ENCODE data around the gene KCNG2. TPM values are rescaled to one million over a fixed set of nuclear protein-coding genes. Genes with fewer than 3 reads are reported as not detected.

The KCNG2 gene
- total RNA-seq, 1 experiment from 2014 or later, result not detected

GRCh38 chr18:79755496-79756142 is 42.1 kb upstream of the KCNG2 start (continued):
- TF ChIP-seq SIN3A (IDR thresholded peaks at IDR 0.05; ENCODE audit: low read depth), result no peak

GRCh38 chr18:79756143-79756500 is 41.6 kb upstream of the KCNG2 start:
- no peak overlapping the region for H3K4me2 ChIP-seq (ENCODE audit: low read length)

More at GRCh38 chr18:79756143-79756500, 41.6 kb upstream of the KCNG2 start:
- RAD21 ChIA-PET (ENCODE audit: low non-redundant PET in 1 of 2, low total read pairs in 2 of 2, uncharacterized antibody in 2 of 2, unreplicated experiment in 2 of 2), result no interaction called here
- Histone ChIP-seq H4K20me1 (ENCODE audit: insufficient read depth) (no peaks in the 10 kb centered on the region), H3K36me3 (ENCODE audit: control insufficient read depth in 1 of 2, insufficient read depth in 2 of 2, low read length in 2 of 2) (peaks cover 6 to 14% of the 10 kb centered on the region in 2 experiments; a peak in 2 of 4 replicates), H3K4me1 (ENCODE audit: control insufficient read depth in 1 of 2, insufficient read depth in 2 of 2, low read length in 2 of 2) (no peaks in the 10 kb centered on the region), H3K27ac (ENCODE audit: low read depth, low read length) (no peak overlapping the region), H3K79me2 (ENCODE audit: insufficient read depth, low read length) (no peaks in the 10 kb centered on the region), H3K9ac (ENCODE audit: low read length) (no peak overlapping the region), H3K9me3 (ENCODE audit: control insufficient read depth in 1 of 2, insufficient read depth in 1 of 2, low read depth in 1 of 2, low read length in 2 of 2) (no peaks in the 10 kb centered on the region), H3K9me2 (ENCODE audit: insufficient read depth) (no peaks in the 10 kb centered on the region), H2AFZ (ENCODE audit: low read depth, low read length, poor library complexity, severe bottlenecking) (no peak overlapping the region), H3K27me3 (ENCODE audit: insufficient read depth, low read length) (no peaks in the 10 kb centered on the region), H3K4me3 (replicated peaks in 1 of 2; ENCODE audit: low read depth in 1 of 2, low read length in 2 of 2) (no peak overlapping the region)
- no peak for TF ChIP-seq SP1 (IDR thresholded peaks at IDR 0.05; ENCODE audit: low read depth)
- TF ChIP-seq ELF1 (IDR thresholded peaks at IDR 0.05; ENCODE audit: borderline replicate concordance, low read depth), result no peak
- TF ChIP-seq JUND (IDR thresholded peaks at IDR 0.05), result no peak
- TF ChIP-seq SRF (IDR thresholded peaks at IDR 0.05; ENCODE audit: low read depth), result no peak
- TF ChIP-seq RAD21 (IDR thresholded peaks at IDR 0.05; ENCODE audit: low read depth), result no peak
- TF ChIP-seq, protein P1, sequence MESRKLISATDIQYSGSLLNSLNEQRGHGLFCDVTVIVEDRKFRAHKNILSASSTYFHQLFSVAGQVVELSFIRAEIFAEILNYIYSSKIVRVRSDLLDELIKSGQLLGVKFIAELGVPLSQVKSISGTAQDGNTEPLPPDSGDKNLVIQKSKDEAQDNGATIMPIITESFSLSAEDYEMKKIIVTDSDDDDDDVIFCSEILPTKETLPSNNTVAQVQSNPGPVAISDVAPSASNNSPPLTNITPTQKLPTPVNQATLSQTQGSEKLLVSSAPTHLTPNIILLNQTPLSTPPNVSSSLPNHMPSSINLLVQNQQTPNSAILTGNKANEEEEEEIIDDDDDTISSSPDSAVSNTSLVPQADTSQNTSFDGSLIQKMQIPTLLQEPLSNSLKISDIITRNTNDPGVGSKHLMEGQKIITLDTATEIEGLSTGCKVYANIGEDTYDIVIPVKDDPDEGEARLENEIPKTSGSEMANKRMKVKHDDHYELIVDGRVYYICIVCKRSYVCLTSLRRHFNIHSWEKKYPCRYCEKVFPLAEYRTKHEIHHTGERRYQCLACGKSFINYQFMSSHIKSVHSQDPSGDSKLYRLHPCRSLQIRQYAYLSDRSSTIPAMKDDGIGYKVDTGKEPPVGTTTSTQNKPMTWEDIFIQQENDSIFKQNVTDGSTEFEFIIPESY (IDR thresholded peaks at IDR 0.05; ENCODE audit: extremely low read depth, insufficient replicate concordance, low read length), result no peak
- no peak for TF ChIP-seq POLR2AphosphoS5 (IDR thresholded peaks at IDR 0.05; ENCODE audit: low read depth, low read length)
- TF ChIP-seq POLR2A (IDR thresholded peaks at IDR 0.05; ENCODE audit: borderline replicate concordance, extremely low read depth, insufficient read depth, insufficient read length), result no peak
- no peak for TF ChIP-seq ZNF274 (IDR thresholded peaks at IDR 0.05; ENCODE audit: low read depth, low read length)
- no peak for TF ChIP-seq ZFX (IDR thresholded peaks at IDR 0.05)
- no peak for TF ChIP-seq CBX3 (IDR thresholded peaks at IDR 0.05; ENCODE audit: low read depth)
- TF ChIP-seq CEBPB (IDR thresholded peaks at IDR 0.05; ENCODE audit: low read depth), result no peak
- TF ChIP-seq REST (IDR thresholded peaks at IDR 0.05; ENCODE audit: low read depth), result no peak
- no peak for TF ChIP-seq FOSL1 (IDR thresholded peaks at IDR 0.05; ENCODE audit: low read depth)
- no peak for TF ChIP-seq TCF7L2 (IDR thresholded peaks at IDR 0.05; ENCODE audit: borderline replicate concordance, extremely low read depth, insufficient read depth, insufficient read length)
- TF ChIP-seq SIN3A (IDR thresholded peaks at IDR 0.05; ENCODE audit: low read depth), result no peak
- TF ChIP-seq, protein P2, sequence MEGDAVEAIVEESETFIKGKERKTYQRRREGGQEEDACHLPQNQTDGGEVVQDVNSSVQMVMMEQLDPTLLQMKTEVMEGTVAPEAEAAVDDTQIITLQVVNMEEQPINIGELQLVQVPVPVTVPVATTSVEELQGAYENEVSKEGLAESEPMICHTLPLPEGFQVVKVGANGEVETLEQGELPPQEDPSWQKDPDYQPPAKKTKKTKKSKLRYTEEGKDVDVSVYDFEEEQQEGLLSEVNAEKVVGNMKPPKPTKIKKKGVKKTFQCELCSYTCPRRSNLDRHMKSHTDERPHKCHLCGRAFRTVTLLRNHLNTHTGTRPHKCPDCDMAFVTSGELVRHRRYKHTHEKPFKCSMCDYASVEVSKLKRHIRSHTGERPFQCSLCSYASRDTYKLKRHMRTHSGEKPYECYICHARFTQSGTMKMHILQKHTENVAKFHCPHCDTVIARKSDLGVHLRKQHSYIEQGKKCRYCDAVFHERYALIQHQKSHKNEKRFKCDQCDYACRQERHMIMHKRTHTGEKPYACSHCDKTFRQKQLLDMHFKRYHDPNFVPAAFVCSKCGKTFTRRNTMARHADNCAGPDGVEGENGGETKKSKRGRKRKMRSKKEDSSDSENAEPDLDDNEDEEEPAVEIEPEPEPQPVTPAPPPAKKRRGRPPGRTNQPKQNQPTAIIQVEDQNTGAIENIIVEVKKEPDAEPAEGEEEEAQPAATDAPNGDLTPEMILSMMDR (IDR thresholded peaks at IDR 0.05 in 2 of 3, conservative IDR thresholded peaks at IDR 0.05 in 1 of 3; ENCODE audit: borderline replicate concordance in 1 of 3, insufficient read depth in 1 of 3, low read depth in 2 of 3, low read length in 2 of 3), result no peak
- TF ChIP-seq MAX (IDR thresholded peaks at IDR 0.05), result no peak
- ATAC-seq (no peak), DNase-seq (ENCODE audit: low read depth, low spot score) (no peak)
- POLR2A ChIA-PET, result no interaction called here
- no TSS peak for BruUV-seq (replicated peaks)
- CTCF ChIA-PET, result no interaction called here
- intact Hi-C loops (cut with micrococcal nuclease), result no loop called here

All from HCT116 (cell line).